ENCODE data around the gene ISLR2.
"Not testable (repeated sequence)": the region's sequence is repeated elsewhere in the genome, so short reads cannot be mapped to it uniquely, and the experiment has no call there.

DNA sequence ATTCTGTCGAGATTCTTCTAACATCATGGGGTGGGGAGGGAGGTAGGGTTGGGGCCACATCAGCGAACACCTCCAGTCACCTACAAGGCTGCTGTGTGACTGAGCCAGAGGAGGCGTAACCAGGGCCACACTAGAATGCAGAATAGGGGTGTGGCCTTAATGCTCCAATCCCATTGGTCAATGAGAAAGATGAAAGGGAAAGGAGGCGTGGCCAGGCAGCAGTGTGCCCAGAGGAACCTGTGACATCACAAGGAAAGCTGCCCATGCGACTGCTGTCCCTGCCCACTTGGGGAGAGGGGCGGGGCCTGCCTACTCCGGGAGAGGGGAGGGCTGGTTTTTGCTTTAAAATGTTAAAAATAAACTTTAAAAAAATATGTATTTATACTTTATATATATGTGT lies 47.9 kb upstream of the ISLR2 start, which contains the start of gene GOLGA6A:
- not testable (repeated sequence) for TF ChIP-seq CTCF (IDR thresholded peaks at IDR 0.05); EP300 (IDR thresholded peaks at IDR 0.05; ENCODE audit: low read depth); POLR2A (IDR thresholded peaks at IDR 0.05); POLR2AphosphoS5 (IDR thresholded peaks at IDR 0.05)

Data from transverse colon (tissue), 4 donors.